NCI-H128 (cell line): ENCODE data around the gene PSRC1.
A peak's percentile ranks its signal among the peaks of the same experiment; 100 is the strongest.

Source experiments
- DNase-seq: peaks from one replicate; lab custom pipeline; 2025; ENCODE audit not compliant: unreplicated experiment; lab: John Stamatoyannopoulos, UW

Gene PSRC1

DNA sequence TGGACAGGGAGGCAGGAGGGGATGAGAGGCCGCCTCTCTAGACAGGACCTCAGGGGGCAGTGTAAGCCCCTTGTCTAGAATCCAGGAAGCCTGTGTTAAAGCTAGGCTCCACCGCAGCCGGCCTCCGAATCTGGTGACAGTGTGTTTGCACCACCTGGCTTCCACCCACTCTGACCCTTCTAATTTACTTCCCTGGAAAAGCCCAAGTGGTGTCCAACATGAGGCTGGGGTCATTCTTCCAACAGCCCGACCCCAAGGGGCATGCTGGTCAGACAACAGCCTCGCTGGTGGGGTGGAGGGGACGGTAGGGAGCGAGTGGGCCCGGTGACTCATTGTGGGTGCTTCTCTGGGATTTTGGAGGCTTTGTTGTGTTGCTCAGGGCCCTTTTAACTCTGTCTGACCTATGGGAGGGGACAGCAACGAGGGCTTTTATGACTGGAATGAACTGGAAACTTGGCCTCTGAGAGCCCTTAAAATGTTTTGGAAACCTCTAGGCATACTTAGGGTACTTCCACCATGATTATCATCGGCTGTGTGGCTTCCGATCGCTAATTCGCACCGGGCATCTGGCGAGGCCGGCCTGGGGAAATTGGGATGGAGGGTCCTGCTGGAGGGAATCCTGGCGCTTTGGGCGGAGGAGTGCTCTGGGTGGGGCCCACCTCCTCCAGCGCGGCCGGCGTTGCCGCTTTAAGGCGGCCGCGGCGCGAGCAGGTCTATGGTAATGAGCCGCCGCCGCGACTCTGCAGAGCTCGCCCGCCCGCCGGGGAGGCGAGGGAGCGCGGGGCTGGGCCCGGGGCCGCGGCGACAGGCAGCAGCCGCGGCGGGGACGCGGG is 33.9 kb downstream of the PSRC1 start, which contains the start of gene CELSR2:
Gene CELSR2, plus strand, starts transcription at position 743 of the 833 bp plus-strand sequence. CDS start 541 bp downstream, outside the sequence.
- DNase-seq: peak; percentile 55

DNA sequence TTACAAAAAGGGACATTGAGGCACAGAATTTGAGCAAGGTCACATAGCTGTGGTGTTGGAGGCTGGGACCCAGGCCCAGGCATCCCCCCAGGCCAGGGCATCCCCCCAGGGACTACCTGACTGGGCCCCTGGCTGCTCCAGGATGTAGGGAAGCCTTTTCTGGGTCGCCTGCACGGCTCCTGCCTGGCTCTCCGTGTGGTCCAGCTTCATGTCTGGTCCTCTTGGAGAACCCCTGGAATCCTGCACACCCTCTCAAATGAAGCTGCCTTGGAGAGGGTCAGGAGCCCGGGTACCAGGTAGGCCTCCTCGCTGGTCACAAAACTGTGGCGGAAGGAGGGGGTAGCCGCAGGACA is 34.5 kb downstream of the PSRC1 start:
- no peak for DNase-seq

DNA sequence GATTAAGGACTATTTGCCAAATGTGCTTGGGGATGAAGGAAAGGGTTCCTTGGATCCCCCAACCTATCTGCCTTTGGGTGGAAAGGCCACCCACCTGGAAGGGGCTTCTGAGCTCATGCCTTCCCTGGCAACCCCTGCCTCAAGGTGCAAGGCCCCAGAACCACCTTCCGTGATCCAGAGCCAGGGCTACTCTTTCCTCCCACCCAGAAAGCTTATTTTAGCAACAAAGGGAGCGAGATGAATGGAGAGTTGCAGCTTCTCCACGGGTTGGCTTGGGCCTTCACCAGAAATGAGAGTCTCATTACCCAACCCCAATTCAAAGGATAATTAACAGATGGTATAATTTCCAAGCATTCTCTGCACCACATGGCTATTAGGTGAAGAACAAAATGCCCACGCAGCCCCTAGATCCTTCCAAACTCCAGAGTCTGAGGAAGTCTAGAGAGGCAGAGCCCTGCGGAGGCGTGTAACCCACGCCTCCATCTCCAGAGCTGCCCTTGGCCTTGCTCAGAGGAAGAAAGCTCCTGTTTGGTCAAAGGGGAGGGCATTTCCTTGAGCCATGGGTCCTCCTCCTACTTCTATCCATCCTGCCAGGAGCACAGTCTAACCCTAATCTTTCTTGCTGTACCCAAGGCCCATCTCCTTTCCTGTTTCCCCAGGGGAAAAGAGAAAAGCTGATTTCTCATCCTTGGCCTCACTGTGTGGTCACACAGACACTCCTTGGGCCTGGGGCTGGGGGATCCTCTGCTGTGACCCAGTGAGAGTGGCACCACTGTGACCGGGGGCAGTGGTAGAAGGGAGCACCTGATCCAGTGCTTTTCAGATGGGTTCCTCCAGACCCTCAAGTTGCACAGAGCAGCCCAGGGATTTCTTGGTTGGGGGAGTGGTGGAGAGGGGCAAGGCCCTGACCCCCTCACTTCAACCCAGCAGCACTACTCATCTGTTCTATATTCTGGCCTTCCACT is 35.3 kb downstream of the PSRC1 start:
- DNase-seq: no peak

DNA sequence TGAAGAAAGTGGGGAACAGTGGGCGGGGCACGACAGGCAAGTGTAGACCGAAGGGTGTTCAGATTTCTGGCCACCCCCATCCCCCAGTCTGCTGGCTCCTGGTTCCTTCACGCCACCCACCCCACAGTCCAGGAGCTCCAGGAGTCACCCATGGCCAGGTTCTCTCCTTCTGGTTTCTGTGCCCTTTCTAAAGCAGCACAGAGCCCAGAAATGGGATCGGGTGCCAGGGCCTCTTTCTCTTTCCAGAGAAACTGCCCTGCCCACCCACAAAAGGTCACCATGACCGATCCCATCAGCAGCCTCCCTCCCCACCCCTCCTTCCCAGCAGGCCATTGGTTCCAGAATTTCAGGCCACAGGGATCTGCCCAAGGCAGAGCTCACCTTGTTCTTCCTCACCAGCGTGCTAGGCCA is 36.8 kb downstream of the PSRC1 start:
- DNase-seq: no peak

DNA sequence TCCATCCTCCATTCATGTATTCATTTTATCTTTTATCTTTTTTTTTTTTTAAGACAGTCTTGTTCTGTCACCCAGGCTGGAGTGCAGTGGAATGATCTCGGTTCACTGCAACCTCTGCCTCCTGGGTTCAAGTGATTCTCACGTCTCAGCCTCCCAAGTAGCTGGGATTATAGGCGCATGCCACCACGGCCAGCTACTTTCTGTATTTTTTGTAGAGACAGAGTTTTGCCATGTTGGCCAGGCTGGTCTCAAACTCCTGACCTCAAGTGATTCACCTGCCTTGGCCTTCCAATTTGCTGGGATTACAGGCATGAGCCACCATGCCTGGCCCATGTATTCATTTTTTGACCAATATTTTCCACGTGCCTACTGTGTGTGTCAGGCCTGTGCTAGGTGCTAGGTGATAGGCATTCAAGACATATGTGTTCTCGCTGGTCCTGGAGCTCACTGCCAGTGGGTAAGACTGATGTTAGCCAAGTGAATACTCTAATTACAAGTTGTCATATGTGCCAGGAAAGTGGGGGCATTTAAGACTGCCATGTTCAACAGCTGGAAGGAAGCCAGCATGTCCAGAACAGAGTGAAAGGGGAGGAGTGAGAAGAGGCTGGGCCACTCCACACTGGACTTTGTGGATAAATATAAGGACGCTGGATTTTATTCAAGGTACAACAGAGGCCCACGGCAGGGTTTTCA is 38.9 kb downstream of the PSRC1 start:
- DNase-seq: no peak

DNA sequence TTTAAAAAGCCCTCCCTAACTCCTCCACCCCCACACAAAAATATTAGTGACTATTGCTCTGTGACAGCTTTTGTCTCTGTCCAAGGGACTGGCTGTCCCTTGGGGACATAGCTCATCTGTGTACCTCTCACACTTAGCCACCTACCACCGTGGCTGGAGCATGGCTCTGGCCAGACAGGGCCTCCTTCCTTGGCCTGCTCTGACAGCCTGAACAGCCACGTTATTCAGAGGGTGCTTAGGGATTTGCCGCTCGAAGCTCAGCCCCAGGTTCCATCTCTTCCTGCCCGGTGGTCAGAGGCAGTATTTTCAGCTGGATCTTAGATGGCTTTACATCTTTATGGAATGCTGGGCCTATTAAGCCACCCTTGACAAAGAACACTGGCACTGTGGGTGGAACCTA is 39.7 kb downstream of the PSRC1 start:
- no peak for DNase-seq

DNA sequence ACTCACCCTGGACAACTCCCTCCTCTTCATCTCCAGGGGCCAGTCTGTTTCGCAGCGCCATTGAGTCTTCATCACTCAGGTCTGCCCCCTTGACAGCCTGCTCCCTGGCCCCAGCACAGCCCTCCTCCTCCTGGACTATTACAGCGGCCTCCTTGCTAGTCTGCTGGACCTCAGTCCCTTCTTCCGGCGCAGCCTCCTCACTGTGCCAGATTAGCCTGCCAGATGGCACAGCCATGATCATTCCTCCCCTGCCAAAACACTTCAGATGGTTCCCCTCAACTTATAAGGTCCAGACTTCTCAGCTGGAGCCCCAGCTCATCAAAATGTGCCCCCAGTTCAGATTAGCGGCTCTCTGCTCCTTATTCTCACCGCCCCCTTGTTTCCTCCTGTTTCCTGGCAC is 40.6 kb downstream of the PSRC1 start:
- no peak for DNase-seq

DNA sequence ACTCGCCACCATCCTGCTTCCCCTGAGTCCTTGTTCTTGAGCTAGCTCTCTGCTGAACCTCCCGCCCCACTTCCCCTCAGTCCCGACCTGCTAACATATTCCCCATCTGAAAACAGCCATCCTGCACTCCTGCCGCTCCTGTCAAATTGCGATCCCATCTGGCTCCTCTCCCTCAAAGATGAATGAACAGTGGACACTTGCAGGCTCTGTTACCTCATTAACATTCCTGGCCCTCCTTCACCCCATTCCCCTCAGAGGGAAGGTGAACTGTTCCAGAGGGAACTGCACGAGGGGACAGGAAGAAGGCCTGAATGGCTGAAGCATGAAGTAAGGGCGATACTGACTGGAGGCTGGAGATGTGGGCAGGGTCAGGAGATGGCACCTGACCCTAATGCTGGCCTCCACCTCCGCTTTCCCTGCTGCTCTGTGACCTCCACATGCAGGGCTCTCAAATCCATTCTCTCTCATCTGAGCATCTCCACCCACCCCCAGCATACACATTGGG is 41.1 kb downstream of the PSRC1 start:
- no peak for DNase-seq

DNA sequence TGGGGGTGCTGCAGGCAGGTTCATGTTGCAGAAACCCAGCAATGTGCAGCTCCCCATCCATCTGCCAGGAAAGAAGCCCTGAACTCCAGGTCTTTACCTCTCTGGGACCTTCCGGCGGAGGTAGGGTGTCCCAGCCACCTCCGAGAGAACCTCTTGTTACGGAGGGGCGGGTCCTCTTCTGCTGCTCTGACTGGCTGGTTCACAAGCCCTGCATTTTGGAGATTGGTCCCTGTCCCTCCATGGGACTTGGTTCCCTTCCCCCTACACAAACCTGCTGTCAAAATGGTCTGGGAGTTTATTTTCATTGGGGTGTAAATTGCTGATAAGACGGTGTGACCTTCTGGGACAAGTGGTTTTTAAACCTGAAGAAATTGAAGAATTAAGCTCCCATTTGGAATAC is 41.6 kb downstream of the PSRC1 start:
- DNase-seq: no peak

DNA sequence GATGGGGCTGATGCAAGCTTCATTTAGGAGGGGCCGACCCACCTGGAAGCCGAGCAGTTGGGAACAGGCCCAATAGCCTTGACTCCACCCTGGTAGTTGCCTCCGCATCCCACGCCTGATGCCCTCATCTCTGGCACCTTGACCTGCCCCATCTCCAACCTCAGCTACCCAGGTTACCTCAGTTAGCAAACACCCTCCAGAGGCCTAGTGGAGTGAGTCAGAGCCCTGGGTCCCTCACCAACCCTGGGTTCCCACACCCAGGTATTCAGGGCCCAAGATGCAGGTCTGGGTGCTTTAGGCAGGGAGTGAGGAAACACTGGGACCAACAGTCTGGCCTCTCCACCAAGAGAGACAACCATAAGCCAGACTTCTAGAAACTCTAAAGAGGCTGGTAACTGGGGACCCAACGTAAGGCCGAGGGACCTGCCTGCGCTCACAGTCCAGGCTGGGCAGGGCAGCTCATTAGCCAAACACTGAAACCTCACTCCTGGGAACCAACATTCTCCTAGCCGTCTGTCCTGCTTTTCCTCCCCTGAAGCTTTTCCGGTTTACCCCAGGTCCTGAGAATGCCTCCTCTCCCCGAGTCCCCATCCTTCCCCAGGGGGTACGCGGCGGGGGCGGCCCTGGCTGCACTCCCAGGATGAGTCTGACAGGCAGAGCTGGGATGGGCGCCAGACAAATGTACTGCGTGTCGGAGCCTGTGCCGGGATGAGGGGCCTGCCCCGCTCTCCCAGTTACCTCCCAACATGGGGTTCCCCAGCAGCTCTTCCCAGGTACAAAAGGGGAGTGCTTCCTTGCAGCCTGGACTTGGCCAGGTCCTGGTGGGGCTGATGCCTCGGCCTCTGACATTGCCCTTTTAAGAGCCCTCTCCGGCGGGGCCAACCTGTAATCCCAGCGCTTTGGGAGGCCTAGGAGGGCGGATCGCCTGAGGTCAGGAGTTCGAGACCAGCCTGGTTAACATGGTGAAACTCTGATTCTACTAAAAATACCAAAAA is 42.5 kb downstream of the PSRC1 start:
- DNase-seq: no peak

DNA sequence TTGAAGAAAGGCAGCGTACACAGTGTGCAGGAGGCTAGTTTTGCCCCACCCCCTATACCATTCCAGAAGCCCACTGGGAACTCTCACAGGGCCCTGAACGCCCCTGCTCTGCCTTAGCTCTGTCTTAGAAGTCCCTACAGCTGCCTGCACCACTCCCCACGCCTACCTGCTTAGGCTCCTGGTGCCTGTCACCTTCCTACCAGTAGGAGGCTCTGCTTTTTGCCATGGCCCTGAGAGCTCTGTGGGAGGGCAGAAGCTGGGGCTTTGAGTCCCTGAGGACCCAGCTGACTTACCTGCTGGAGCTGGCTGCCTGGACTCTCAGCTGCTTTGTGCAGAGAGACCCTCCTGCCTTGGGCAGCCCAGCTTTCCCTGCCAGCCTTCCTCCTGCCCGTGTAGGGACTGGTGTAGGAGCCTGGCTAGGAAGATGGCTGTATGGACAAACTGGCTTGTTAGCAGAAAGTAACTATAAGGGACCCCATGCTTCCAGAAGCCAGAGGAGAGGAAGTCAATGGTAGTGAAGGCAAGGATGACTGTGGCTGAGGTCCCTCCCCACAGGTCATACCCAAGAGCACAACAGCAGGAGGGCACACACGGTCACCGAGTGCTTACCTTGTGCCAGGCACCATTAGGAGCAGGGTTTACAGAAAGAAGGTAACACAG is 43.4 kb downstream of the PSRC1 start:
- no peak for DNase-seq

DNA sequence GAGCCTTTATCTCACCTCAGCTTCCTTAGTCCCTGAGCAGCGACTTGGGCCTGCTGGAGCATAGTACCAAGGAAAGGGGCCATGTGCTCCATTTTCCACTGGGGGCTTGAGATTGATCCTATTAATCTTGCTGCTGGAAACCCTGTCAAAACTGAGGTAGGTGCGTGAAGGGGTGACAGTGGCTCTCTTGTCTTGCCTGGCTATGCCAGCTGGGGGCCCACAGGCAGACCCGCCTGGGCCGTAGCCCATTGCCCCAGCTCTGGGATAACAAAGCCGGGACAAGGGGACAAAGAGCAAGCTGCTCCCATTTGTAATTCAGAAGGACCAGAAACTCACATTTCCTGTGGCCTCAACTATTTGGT is 43.9 kb downstream of the PSRC1 start:
- no peak for DNase-seq

DNA sequence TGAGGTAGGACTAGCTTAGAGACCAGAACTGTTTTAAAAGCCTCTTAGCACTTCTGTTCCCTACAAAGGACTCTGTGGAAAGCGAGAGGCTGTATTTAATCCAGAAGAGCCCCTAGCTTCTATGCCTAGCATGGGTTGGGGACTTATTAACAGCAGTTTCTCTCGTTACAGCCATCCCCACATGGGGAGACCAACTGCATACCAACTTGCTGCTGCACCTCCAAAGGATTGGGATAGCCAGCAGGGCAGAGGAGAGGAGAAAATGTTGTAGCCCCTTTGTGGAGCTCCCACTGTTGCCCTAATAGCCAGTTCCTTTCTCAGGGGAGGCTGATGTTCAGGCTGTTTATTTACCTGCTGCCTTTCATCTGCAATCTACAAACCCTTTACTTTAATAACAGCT is 44.6 kb downstream of the PSRC1 start:
- no peak for DNase-seq

DNA sequence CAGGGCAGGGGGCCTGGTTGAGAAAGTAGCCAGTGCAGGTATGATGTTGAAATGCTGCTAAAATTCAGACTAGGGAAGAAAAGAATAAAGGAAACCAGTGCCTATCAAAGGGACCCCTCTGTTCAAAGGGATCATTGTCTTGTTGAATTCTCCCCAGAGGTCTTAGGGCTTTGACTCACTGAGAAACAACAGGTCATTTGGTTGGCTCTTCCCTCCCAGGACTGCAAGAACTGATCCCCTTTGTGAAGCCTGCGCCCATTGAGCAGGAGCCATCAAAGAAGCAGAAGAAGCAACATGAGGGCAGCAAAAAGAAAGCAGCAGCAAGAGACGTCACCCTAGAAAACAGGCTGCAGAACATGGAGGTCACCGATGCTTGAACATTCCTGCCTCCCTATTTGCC is 45.4 kb downstream of the PSRC1 start:
- DNase-seq: no peak

DNA sequence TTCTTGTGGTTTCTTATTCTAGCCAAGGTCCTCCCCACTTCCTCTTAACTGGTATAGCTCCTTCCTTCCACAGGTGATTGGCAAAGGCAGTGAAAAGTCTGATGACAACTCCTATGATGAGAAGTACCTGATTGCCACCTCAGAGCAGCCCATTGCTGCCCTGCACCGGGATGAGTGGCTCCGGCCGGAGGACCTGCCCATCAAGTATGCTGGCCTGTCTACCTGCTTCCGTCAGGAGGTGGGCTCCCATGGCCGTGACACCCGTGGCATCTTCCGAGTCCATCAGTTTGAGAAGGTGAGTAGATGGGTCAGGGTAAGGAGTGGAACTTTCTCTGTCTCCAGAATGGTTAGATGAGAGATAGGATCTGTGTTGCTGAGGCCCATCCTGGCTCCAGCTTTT is 47.8 kb downstream of the PSRC1 start:
- no peak for DNase-seq

DNA sequence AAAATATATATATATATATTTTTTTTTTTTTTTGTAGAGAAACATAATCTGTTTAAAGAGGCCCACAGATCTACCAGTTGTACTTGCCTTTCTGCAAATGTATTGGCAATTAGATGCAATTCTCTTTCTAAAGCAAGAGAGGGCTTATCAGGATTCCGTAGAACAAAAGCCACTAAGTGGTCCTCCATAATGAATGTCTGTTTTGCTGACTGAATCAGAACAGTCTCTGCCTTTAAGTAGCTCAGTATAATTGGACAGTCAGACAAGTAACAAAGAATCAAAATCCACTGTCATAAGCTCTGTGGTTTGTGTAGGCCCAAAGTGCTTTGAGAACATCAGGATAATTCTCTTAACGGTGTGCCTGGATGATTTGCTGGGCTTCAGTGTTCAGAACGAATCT is 51.9 kb downstream of the PSRC1 start:
- DNase-seq: no peak
